Prostate gland (tissue), 2 donors: ENCODE results near the gene SUGCT.
"Not testable (repeated sequence)": the region's sequence is repeated elsewhere in the genome, so short reads cannot be mapped to it uniquely, and the experiment has no call there.

Experiments used
- POLR2A ChIP-seq: fragments of 450-650 bp; IDR thresholded peaks from one replicate; pipeline ENCODE4 v1.6.1; 2016; ENCODE audit warnings: antibody characterized with exemption, mild to moderate bottlenecking
- POLR2AphosphoS5 ChIP-seq: sonication (generic); formaldehyde crosslinking; IDR thresholded peaks from one replicate; pipeline ENCODE4 v1.6.1; 2017; ENCODE audit warnings: antibody characterized with exemption
- TF ChIP-seq, protein P1 (sequence below), 4 experiments: fragments of 200-600 bp in 2 of 4; fragments of 450-650 bp in 2 of 4; sonication (generic) in 2 of 4; IDR thresholded peaks; 1 replicate in 3 of 4; 2 replicates in 1 of 4; pipeline ENCODE4 v1.5.1; 2016 to 2019; ENCODE audit warnings: antibody characterized with exemption in 4 of 4, mild to moderate bottlenecking in 2 of 4, moderate library complexity in 2 of 4

DNA sequence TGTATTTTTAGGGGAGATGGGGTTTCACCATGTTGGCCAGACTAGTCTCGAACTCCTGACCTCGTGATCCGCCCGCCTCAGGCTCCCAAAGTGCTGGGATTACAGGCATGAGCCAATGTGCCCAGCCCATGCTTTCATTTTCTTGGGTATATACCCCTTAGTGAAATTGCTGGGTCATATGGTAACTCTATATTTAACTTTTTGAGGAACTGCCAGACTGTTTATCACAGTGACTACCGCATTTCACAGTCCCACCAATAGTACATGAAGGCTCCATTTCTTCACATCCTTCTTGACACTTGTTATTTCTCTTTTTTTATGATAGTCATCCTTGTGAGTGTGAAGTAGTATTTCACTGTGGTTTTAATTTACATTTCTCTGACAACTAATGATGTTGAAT is 134.0 kb downstream of the SUGCT start:
- TF ChIP-seq POLR2A, POLR2AphosphoS5: not testable (repeated sequence)
- TF ChIP-seq, protein P1, sequence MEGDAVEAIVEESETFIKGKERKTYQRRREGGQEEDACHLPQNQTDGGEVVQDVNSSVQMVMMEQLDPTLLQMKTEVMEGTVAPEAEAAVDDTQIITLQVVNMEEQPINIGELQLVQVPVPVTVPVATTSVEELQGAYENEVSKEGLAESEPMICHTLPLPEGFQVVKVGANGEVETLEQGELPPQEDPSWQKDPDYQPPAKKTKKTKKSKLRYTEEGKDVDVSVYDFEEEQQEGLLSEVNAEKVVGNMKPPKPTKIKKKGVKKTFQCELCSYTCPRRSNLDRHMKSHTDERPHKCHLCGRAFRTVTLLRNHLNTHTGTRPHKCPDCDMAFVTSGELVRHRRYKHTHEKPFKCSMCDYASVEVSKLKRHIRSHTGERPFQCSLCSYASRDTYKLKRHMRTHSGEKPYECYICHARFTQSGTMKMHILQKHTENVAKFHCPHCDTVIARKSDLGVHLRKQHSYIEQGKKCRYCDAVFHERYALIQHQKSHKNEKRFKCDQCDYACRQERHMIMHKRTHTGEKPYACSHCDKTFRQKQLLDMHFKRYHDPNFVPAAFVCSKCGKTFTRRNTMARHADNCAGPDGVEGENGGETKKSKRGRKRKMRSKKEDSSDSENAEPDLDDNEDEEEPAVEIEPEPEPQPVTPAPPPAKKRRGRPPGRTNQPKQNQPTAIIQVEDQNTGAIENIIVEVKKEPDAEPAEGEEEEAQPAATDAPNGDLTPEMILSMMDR (IDR thresholded peaks at IDR 0.05) = not testable (repeated sequence)
